NB4 (cell line): ENCODE measurements around the gene CACNA1B.

Experiments used
- DNase-seq: peaks from one replicate; pipeline ENCODE4 v3.0.0; 2010; ENCODE audit warnings: low read depth
- H3K4me3 ChIP-seq: one replicate; pipeline ENCODE4 v1.5.1; 2011; ENCODE audit warnings: mild to moderate bottlenecking, low read depth, low read length, moderate library complexity
- CTCF ChIP-seq: IDR thresholded peaks from one replicate; pipeline ENCODE4 v1.5.1; 2012; ENCODE audit warnings: low read depth, low read length
- MAX ChIP-seq: IDR thresholded peaks from 2 replicates; pipeline ENCODE4 v1.6.1; 2011; ENCODE audit warnings: low read depth, low read length
- MYC ChIP-seq: IDR thresholded peaks from 2 replicates; pipeline ENCODE4 v1.6.1; 2011; ENCODE audit warnings: low read depth, low read length
- POLR2A ChIP-seq: IDR thresholded peaks from 2 replicates; pipeline ENCODE4 v1.6.1; 2011; ENCODE audit warnings: mild to moderate bottlenecking; ENCODE audit not compliant: insufficient read length; ENCODE audit errors: extremely low read depth

CACNA1B gene

GRCh38 chr9:138022756-138023393 is 145.3 kb downstream of the CACNA1B start:
- no peak for DNase-seq
- TF ChIP-seq POLR2A: no peak
- TF ChIP-seq MYC: no peak
- TF ChIP-seq MAX: no peak
- TF ChIP-seq CTCF: no peak
- H3K4me3 ChIP-seq: no peak overlapping the region

- H3K4me3 ChIP-seq: no peak overlapping the region
- no peak for DNase-seq
- TF ChIP-seq MAX: no peak
- no peak for TF ChIP-seq POLR2A
- no peak for TF ChIP-seq MYC
- TF ChIP-seq CTCF: no peak
Measured at GRCh38 chr9:138023394-138024124, 146.0 kb downstream of the CACNA1B start.

- no peak overlapping the region for H3K4me3 ChIP-seq
- no peak for DNase-seq
- no peak for TF ChIP-seq CTCF
- TF ChIP-seq MYC: no peak
- no peak for TF ChIP-seq MAX
- no peak for TF ChIP-seq POLR2A
Measured at GRCh38 chr9:138024131-138024530, 146.5 kb downstream of the CACNA1B start.

- DNase-seq: no peak
- no peak overlapping the region for H3K4me3 ChIP-seq
- no peak for TF ChIP-seq POLR2A
Measured at GRCh38 chr9:138024831-138025291, 147.3 kb downstream of the CACNA1B start.

- H3K4me3 ChIP-seq: no peak overlapping the region
- DNase-seq: no peak
- TF ChIP-seq MYC: no peak
- no peak for TF ChIP-seq POLR2A
- no peak for TF ChIP-seq MAX
- no peak for TF ChIP-seq CTCF
Measured at GRCh38 chr9:138025417-138025816, 147.8 kb downstream of the CACNA1B start.

- H3K4me3 ChIP-seq: no peak overlapping the region
- TF ChIP-seq POLR2A (no peak), CTCF (no peak), MAX (no peak), MYC (no peak)
- no peak for DNase-seq
Measured at GRCh38 chr9:138025908-138026307, 148.3 kb downstream of the CACNA1B start.
